GM21576 (cell line): Measurements from ENCODE around the gene LRBA.
A peak's percentile ranks its signal among the peaks of the same experiment; 100 is the strongest.
"Not testable (repeated sequence)": the region's sequence is repeated elsewhere in the genome, so short reads cannot be mapped to it uniquely, and the experiment has no call there.

Experiments
- ATAC-seq: cut with Tn5 transposase; IDR thresholded peaks from one replicate; pipeline ENCODE4 v1.9.1; 2021; ENCODE audit warnings: mild to moderate bottlenecking, moderate library complexity; ENCODE audit not compliant: unreplicated experiment

The LRBA gene

GRCh38 chr4:151022586-151022985 is 7.5 kb upstream of the LRBA start:
- no peak for ATAC-seq

GRCh38 chr4:151021637-151022334 is 6.7 kb upstream of the LRBA start:
- ATAC-seq, result no peak

GRCh38 chr4:151015459-151016347 is 619 bp upstream of the LRBA start:
- ATAC-seq, result peak; percentile 65

- no peak for ATAC-seq
Observed at GRCh38 chr4:151013944-151014343, 1.1 kb downstream of the LRBA start.

GRCh38 chr4:151013491-151013890 is 1.6 kb downstream of the LRBA start:
- ATAC-seq, result no peak

GRCh38 chr4:151012820-151013219 is 2.3 kb downstream of the LRBA start:
- no peak for ATAC-seq

GRCh38 chr4:151012376-151012775 is 2.7 kb downstream of the LRBA start:
- ATAC-seq, result no peak

GRCh38 chr4:151004222-151004621 is 10.9 kb downstream of the LRBA start:
- no peak for ATAC-seq

- ATAC-seq, result no peak
Observed at GRCh38 chr4:151000747-151001429, 14.2 kb downstream of the LRBA start.

GRCh38 chr4:150999086-150999485 is 16.0 kb downstream of the LRBA start:
- no peak for ATAC-seq

- ATAC-seq, result no peak
Observed at GRCh38 chr4:150997141-150997540, 17.9 kb downstream of the LRBA start.

GRCh38 chr4:150994721-150995120 is 20.4 kb downstream of the LRBA start:
- no peak for ATAC-seq

- ATAC-seq, result not testable (repeated sequence)
Observed at GRCh38 chr4:150993577-150993976, 21.5 kb downstream of the LRBA start.

GRCh38 chr4:150990993-150991392 is 24.1 kb downstream of the LRBA start:
- no peak for ATAC-seq

GRCh38 chr4:150990250-150990649 is 24.8 kb downstream of the LRBA start:
- ATAC-seq, result no peak

- no peak for ATAC-seq
Observed at GRCh38 chr4:150988238-150988637, 26.8 kb downstream of the LRBA start.

GRCh38 chr4:150987204-150987603 is 27.9 kb downstream of the LRBA start:
- ATAC-seq, result no peak

GRCh38 chr4:150986085-150986484 is 29.0 kb downstream of the LRBA start:
- ATAC-seq, result no peak

- no peak for ATAC-seq
Observed at GRCh38 chr4:150983851-150984250, 31.2 kb downstream of the LRBA start.

GRCh38 chr4:150982557-150983233 is 32.4 kb downstream of the LRBA start:
- no peak for ATAC-seq
